H9 (cell line): ENCODE measurements around the gene LGALS14. TPM values are rescaled to one million over a fixed set of nuclear protein-coding genes. Genes with fewer than 3 reads are reported as not detected.

ENCODE experiments used
- DNase-seq: peaks from one replicate; pipeline ENCODE4 v3.0.0-alpha.2; 2017
- H2AFZ ChIP-seq: one replicate; pipeline ENCODE4 v1.6.1; 2013; ENCODE audit warnings: mild to moderate bottlenecking, low read length, control low read depth, moderate library complexity
- H2AK5ac ChIP-seq: 2 replicates; pipeline ENCODE4 v1.6.1; 2013; ENCODE audit warnings: low read length, control low read depth, mixed read lengths; ENCODE audit not compliant: insufficient read length
- H2BK120ac ChIP-seq: one replicate; pipeline ENCODE4 v1.6.1; 2013; ENCODE audit warnings: low read depth, mild to moderate bottlenecking, low read length, control low read depth, inconsistent platforms; ENCODE audit not compliant: poor library complexity, severe bottlenecking
- H2BK12ac ChIP-seq: 2 replicates; pipeline ENCODE4 v1.6.1; 2013; ENCODE audit warnings: low read length, control low read depth, mixed read lengths, low read depth; ENCODE audit not compliant: insufficient read length
- H2BK15ac ChIP-seq: 2 replicates; pipeline ENCODE4 v1.6.1; 2013; ENCODE audit warnings: low read depth, low read length, control low read depth
- H2BK20ac ChIP-seq: one replicate; pipeline ENCODE4 v1.6.1; 2013; ENCODE audit warnings: low read depth, mild to moderate bottlenecking, low read length, control low read depth, inconsistent platforms; ENCODE audit not compliant: poor library complexity, severe bottlenecking
- H2BK5ac ChIP-seq: 2 replicates; pipeline ENCODE4 v1.6.1; 2013; ENCODE audit warnings: low read length, control low read depth, mixed read lengths; ENCODE audit not compliant: insufficient read length
- H3K14ac ChIP-seq: 2 replicates; pipeline ENCODE4 v1.6.1; 2013; ENCODE audit warnings: low read length, control low read depth; ENCODE audit not compliant: insufficient read depth
- H3K18ac ChIP-seq: 2 replicates; pipeline ENCODE4 v1.6.1; 2013; ENCODE audit warnings: low read depth, mild to moderate bottlenecking, mixed read lengths, low read length, control low read depth; ENCODE audit not compliant: insufficient read length
- H3K23ac ChIP-seq: 2 replicates; pipeline ENCODE4 v1.6.1; 2013; ENCODE audit warnings: low read length, control low read depth, mixed read lengths, low read depth; ENCODE audit not compliant: insufficient read length
- H3K23me2 ChIP-seq: 2 replicates; pipeline ENCODE4 v1.6.1; 2013; ENCODE audit warnings: low read depth, mild to moderate bottlenecking, mixed read lengths, low read length, control low read depth; ENCODE audit not compliant: insufficient read length, poor library complexity, severe bottlenecking
- H3K27ac ChIP-seq: 2 replicates; pipeline ENCODE4 v1.5.1; 2013; ENCODE audit warnings: low read length, control low read depth, mixed read lengths, low read depth; ENCODE audit not compliant: insufficient read length
- H3K27me3 ChIP-seq: 2 replicates; pipeline ENCODE4 v1.6.1; 2013; ENCODE audit warnings: low read length, control low read depth, inconsistent platforms; ENCODE audit not compliant: insufficient read depth
- H3K4ac ChIP-seq: 2 replicates; pipeline ENCODE4 v1.6.1; 2013; ENCODE audit warnings: low read depth, mild to moderate bottlenecking, control low read depth, inconsistent platforms, low read length, moderate library complexity
- H3K4me1 ChIP-seq: 2 replicates; pipeline ENCODE4 v1.6.1; 2013; ENCODE audit warnings: low read length, control low read depth, inconsistent platforms; ENCODE audit not compliant: insufficient read depth
- H3K4me2 ChIP-seq: 2 replicates; pipeline ENCODE4 v1.6.1; 2013; ENCODE audit warnings: low read length, control low read depth, mixed read lengths; ENCODE audit not compliant: insufficient read length, insufficient read depth
- H3K56ac ChIP-seq: 2 replicates; pipeline ENCODE4 v1.6.1; 2013; ENCODE audit warnings: low read depth, mild to moderate bottlenecking, mixed read lengths, low read length, control low read depth; ENCODE audit not compliant: insufficient read length
- H3K79me1 ChIP-seq: 2 replicates; pipeline ENCODE4 v1.6.1; 2013; ENCODE audit warnings: low read depth, mild to moderate bottlenecking, moderate library complexity, low read length, control low read depth, inconsistent platforms; ENCODE audit not compliant: insufficient read depth, poor library complexity, severe bottlenecking
- H3K79me2 ChIP-seq: 2 replicates; pipeline ENCODE4 v1.6.1; 2013; ENCODE audit warnings: low read length, control low read depth, inconsistent platforms; ENCODE audit not compliant: insufficient read depth
- H3K9ac ChIP-seq: 2 replicates; pipeline ENCODE4 v1.6.1; 2013; ENCODE audit warnings: low read length, control low read depth, mixed read lengths; ENCODE audit not compliant: insufficient read length; ENCODE audit errors: extremely low read depth
- H3K9me3 ChIP-seq: one replicate; pipeline ENCODE4 v1.6.1; 2013; ENCODE audit warnings: low read depth, low read length, inconsistent platforms; ENCODE audit not compliant: control insufficient read depth
- H3T11ph ChIP-seq: one replicate; pipeline ENCODE4 v1.6.1; 2013; ENCODE audit warnings: mild to moderate bottlenecking, low read length, control low read depth, inconsistent platforms
- H4K20me1 ChIP-seq: one replicate; pipeline ENCODE4 v1.6.1; 2013; ENCODE audit not compliant: control insufficient read depth, insufficient read length, insufficient read depth
- H4K5ac ChIP-seq: 2 replicates; pipeline ENCODE4 v1.6.1; 2013; ENCODE audit warnings: low read depth, mild to moderate bottlenecking, mixed read lengths, low read length, control low read depth; ENCODE audit not compliant: insufficient read length
- H4K8ac ChIP-seq: replicated peaks from 2 replicates; pipeline ENCODE4 v1.6.1; 2013; ENCODE audit warnings: low read length, control low read depth, mixed read lengths, low read depth; ENCODE audit not compliant: insufficient read length
- H4K91ac ChIP-seq: 2 replicates; pipeline ENCODE4 v1.6.1; 2013; ENCODE audit warnings: low read depth, mild to moderate bottlenecking, moderate library complexity, mixed read lengths, low read length, control low read depth; ENCODE audit not compliant: insufficient read length
- H3K27ac Mint-ChIP-seq, 3 experiments: 2 replicates in 2 of 3; 3 replicates in 1 of 3; pipeline ENCODE4 v1.8.0; 2020 to 2021; ENCODE audit warnings: mixed read lengths in 3 of 3, mild to moderate bottlenecking in 1 of 3, moderate library complexity in 1 of 3
- H3K27me3 Mint-ChIP-seq: 2 replicates; pipeline ENCODE4 v1.8.0; 2021; ENCODE audit warnings: low read depth, mild to moderate bottlenecking, moderate library complexity, mixed read lengths
- H3K36me3 Mint-ChIP-seq, 3 experiments: 2 replicates in 2 of 3; 3 replicates in 1 of 3; pipeline ENCODE4 v1.8.0; 2020 to 2021; ENCODE audit warnings: low read depth in 3 of 3, mixed read lengths in 3 of 3; ENCODE audit not compliant: insufficient read depth in 1 of 3
- H3K4me1 Mint-ChIP-seq, 2 experiments: 2 replicates each; pipeline ENCODE4 v1.8.0; 2020; ENCODE audit warnings: mixed read lengths in 2 of 2
- H3K4me3 Mint-ChIP-seq, 2 experiments: 2 replicates in 1 of 2; 3 replicates in 1 of 2; pipeline ENCODE4 v1.8.0; 2020 to 2021; ENCODE audit warnings: mild to moderate bottlenecking in 2 of 2, mixed read lengths in 2 of 2, moderate library complexity in 1 of 2
- H3K9me3 Mint-ChIP-seq, 2 experiments: 2 replicates in 1 of 2; 3 replicates in 1 of 2; pipeline ENCODE4 v1.8.0; 2020; ENCODE audit warnings: mild to moderate bottlenecking in 2 of 2, mixed read lengths in 2 of 2, moderate library complexity in 1 of 2
- WGBS: extraction: QIAGEN DNeasy Blood & Tissue Kit; methylation state at CpG from one replicate; pipeline ENCODE4 v1.1.7; 2013; ENCODE audit warnings: missing lambda C conversion rate, low lambda C conversion rate, mixed read lengths; ENCODE audit not compliant: insufficient read length; ENCODE audit errors: extremely low coverage; 5-methylcytosine and 5-hydroxymethylcytosine counted together
- total RNA-seq: library from RNA; stranded (reverse); gene quantifications from 2 replicates; pipeline ENCODE4 v1.2.1, GENCODE V29; 2021
- TF ChIP-seq, protein P1 (sequence below): fragments of 200-600 bp; sonication (generic); conservative IDR thresholded peaks from 3 replicates; pipeline ENCODE4 v1.8.0; 2021; ENCODE audit warnings: antibody characterized with exemption, mild to moderate bottlenecking

LGALS14 gene
- total RNA-seq, 1 experiment from 2014 or later: not detected

DNA sequence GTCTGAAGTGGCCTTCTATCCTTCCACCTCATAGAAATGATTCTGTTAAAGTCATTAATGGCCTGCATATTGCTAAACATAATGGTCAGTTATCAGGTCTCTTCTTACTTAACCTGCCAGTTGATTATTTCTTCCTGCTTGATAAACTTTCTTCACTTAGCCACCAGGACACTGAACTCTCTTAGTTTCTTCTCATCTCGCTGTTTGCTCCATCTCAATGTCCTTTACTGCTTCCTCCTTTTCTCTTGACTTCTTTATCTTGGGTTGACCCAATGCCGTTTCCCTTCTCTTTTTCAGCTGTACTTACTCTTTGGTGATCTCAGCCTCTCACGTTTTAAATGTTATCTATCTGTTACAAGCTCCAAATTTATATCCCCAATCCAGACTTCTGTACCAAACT lies 50.7 kb downstream of the LGALS14 start:
- Mint-ChIP-seq H3K4me3 (no peak overlapping the region), H3K27me3 (peaks cover 22% of the 10 kb centered on the region), H3K27ac (no peak overlapping the region), H3K9me3 (no peaks in the 10 kb centered on the region), H3K4me1 (no peaks in the 10 kb centered on the region), H3K36me3 (no peaks in the 10 kb centered on the region)
- Histone ChIP-seq H3K23ac (no peak overlapping the region), H3K14ac (no peak overlapping the region), H3K4ac (no peak overlapping the region), H2AK5ac (no peak overlapping the region), H4K5ac (no peak overlapping the region), H3K4me1 (no peaks in the 10 kb centered on the region), H3K79me1 (no peaks in the 10 kb centered on the region), H3K23me2 (no peaks in the 10 kb centered on the region), H3K9ac (no peak overlapping the region), H3K79me2 (no peaks in the 10 kb centered on the region), H4K91ac (no peak overlapping the region), H3K9me3 (no peaks in the 10 kb centered on the region), H3K27me3 (no peaks in the 10 kb centered on the region), H4K20me1 (no peaks in the 10 kb centered on the region), H2BK120ac (no peak overlapping the region), H2BK20ac (no peak overlapping the region), H2BK5ac (no peak overlapping the region), H3K56ac (no peak overlapping the region), H2BK15ac (no peak overlapping the region), H3K27ac (no peak overlapping the region), H2AFZ (no peak overlapping the region), H3K4me2 (no peak overlapping the region), H4K8ac (no peak overlapping the region), H2BK12ac (no peak overlapping the region), H3T11ph (no peak overlapping the region), H3K18ac (no peak overlapping the region)
- no peak for DNase-seq
- no CpG with 5 or more reads among the region's 3 CpGs for WGBS
- TF ChIP-seq, protein P1, sequence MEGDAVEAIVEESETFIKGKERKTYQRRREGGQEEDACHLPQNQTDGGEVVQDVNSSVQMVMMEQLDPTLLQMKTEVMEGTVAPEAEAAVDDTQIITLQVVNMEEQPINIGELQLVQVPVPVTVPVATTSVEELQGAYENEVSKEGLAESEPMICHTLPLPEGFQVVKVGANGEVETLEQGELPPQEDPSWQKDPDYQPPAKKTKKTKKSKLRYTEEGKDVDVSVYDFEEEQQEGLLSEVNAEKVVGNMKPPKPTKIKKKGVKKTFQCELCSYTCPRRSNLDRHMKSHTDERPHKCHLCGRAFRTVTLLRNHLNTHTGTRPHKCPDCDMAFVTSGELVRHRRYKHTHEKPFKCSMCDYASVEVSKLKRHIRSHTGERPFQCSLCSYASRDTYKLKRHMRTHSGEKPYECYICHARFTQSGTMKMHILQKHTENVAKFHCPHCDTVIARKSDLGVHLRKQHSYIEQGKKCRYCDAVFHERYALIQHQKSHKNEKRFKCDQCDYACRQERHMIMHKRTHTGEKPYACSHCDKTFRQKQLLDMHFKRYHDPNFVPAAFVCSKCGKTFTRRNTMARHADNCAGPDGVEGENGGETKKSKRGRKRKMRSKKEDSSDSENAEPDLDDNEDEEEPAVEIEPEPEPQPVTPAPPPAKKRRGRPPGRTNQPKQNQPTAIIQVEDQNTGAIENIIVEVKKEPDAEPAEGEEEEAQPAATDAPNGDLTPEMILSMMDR: no peak

Other genes with a start within 250 kb of the LGALS14 start
- 121 and 128 TPM in 2 replicates for gene TIMM50, start 223.6 kb upstream of the LGALS14 start, total RNA-seq
- 2.4 and 2.5 TPM in 2 replicates for gene DLL3, start 205.5 kb upstream of the LGALS14 start, total RNA-seq
- 6.7 and 6.9 TPM in 2 replicates for gene SELENOV, start 189.3 kb upstream of the LGALS14 start, total RNA-seq
- 2.1 and 2.2 TPM in 2 replicates for gene EID2B, start 171.6 kb upstream of the LGALS14 start, total RNA-seq
- 18.8 and 18.9 TPM in 2 replicates for gene EID2, start 164.3 kb upstream of the LGALS14 start, total RNA-seq
- not detected in 2 replicates for gene LGALS13, start 102.0 kb upstream of the LGALS14 start, total RNA-seq
- not detected in 2 replicates for gene LGALS16, start 48.6 kb upstream of the LGALS14 start, total RNA-seq
- gene CLC, start 33.5 kb downstream of the LGALS14 start, total RNA-seq: 0.39 and 0.88 TPM in 2 replicates
- not detected in 2 replicates for gene LEUTX, start 74.4 kb downstream of the LGALS14 start, total RNA-seq
- 13.6 and 14.3 TPM in 2 replicates for gene DYRK1B, start 129.7 kb downstream of the LGALS14 start, total RNA-seq
- gene FBL, start 141.9 kb downstream of the LGALS14 start, total RNA-seq: 621 and 625 TPM in 2 replicates
- gene FCGBP, start 230.2 kb downstream of the LGALS14 start, total RNA-seq: 0.13 and 0.15 TPM in 2 replicates